PC-3 (cell line): ENCODE data around the gene SLC38A10.

ENCODE experiments used
- EZH2 ChIP-seq: fragments of 300-600 bp; sonication (generic); IDR thresholded peaks from one replicate; pipeline ENCODE4 v1.6.1; 2017; ENCODE audit warnings: antibody characterized with exemption, mild to moderate bottlenecking, low read length; ENCODE audit not compliant: unreplicated experiment
- EZH2phosphoT487 ChIP-seq: fragments of 300-600 bp; sonication (generic); IDR thresholded peaks from 2 replicates; pipeline ENCODE4 v1.6.1; 2018; ENCODE audit warnings: mild to moderate bottlenecking, antibody characterized with exemption, low read length, borderline replicate concordance
- TF ChIP-seq, protein P1 (sequence below): fragments of 300-600 bp; sonication (generic); conservative IDR thresholded peaks from 2 replicates; pipeline ENCODE4 v1.5.1; 2017; ENCODE audit warnings: antibody characterized with exemption, low read depth, mild to moderate bottlenecking, low read length

- no peak for TF ChIP-seq EZH2
- TF ChIP-seq, protein P1, sequence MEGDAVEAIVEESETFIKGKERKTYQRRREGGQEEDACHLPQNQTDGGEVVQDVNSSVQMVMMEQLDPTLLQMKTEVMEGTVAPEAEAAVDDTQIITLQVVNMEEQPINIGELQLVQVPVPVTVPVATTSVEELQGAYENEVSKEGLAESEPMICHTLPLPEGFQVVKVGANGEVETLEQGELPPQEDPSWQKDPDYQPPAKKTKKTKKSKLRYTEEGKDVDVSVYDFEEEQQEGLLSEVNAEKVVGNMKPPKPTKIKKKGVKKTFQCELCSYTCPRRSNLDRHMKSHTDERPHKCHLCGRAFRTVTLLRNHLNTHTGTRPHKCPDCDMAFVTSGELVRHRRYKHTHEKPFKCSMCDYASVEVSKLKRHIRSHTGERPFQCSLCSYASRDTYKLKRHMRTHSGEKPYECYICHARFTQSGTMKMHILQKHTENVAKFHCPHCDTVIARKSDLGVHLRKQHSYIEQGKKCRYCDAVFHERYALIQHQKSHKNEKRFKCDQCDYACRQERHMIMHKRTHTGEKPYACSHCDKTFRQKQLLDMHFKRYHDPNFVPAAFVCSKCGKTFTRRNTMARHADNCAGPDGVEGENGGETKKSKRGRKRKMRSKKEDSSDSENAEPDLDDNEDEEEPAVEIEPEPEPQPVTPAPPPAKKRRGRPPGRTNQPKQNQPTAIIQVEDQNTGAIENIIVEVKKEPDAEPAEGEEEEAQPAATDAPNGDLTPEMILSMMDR, result no peak
- no peak for TF ChIP-seq EZH2phosphoT487
These were observed 34.9 kb downstream of the SLC38A10 start for GRCh38 chr17:81260171-81260570.
